ENCODE data around the gene ZBTB39. TPM values are rescaled to one million over a fixed set of nuclear protein-coding genes. Genes with fewer than 3 reads are reported as not detected.

Gene ZBTB39
- total RNA-seq, 4 donors from 2014 or later, result 3.2 to 9.1 (median 5.5) TPM

GRCh38 chr12:57044889-57045288 lies 38.5 kb upstream of the ZBTB39 start:
- DNase-seq, result no peak
- H3K27me3 ChIP-seq, result no peaks in the 10 kb centered on the region
- H3K4me3 ChIP-seq, result no peak overlapping the region
- peaks cover 0 to 67% (median 0%) of the 10 kb centered on the region in 3 donors for H3K36me3 ChIP-seq
- no peaks in the 10 kb centered on the region for H3K9me3 ChIP-seq
- no peak overlapping the region for H3K27ac ChIP-seq
- no peak for TF ChIP-seq CTCF (IDR thresholded peaks at IDR 0.05)
- TF ChIP-seq POLR2A (IDR thresholded peaks at IDR 0.05), result no peak
- peaks cover 0 to 22% (median 3%) of the 10 kb centered on the region in 4 donors for H3K4me1 ChIP-seq

GRCh38 chr12:57044468-57044867 lies 38.1 kb upstream of the ZBTB39 start:
- peaks cover 0 to 70% (median 0%) of the 10 kb centered on the region in 3 donors for H3K36me3 ChIP-seq
- no peak for DNase-seq
- no peak for TF ChIP-seq CTCF (IDR thresholded peaks at IDR 0.05)
- TF ChIP-seq POLR2A (IDR thresholded peaks at IDR 0.05), result no peak
- no peaks in the 10 kb centered on the region for H3K9me3 ChIP-seq
- no peak overlapping the region for H3K4me3 ChIP-seq
- peaks cover 0 to 22% (median 3%) of the 10 kb centered on the region in 4 donors for H3K4me1 ChIP-seq
- H3K27me3 ChIP-seq, result no peaks in the 10 kb centered on the region
- H3K27ac ChIP-seq, result no peak overlapping the region

GRCh38 chr12:57042695-57043094 lies 36.3 kb upstream of the ZBTB39 start:
- Histone ChIP-seq H3K4me3 (no peak overlapping the region), H3K4me1 (peaks cover 0 to 17% (median 2%) of the 10 kb centered on the region in 4 donors), H3K9me3 (no peaks in the 10 kb centered on the region), H3K27me3 (no peaks in the 10 kb centered on the region), H3K36me3 (peaks cover 0 to 87% (median 0%) of the 10 kb centered on the region in 3 donors), H3K27ac (no peak overlapping the region)
- TF ChIP-seq POLR2A (IDR thresholded peaks at IDR 0.05) (no peak), CTCF (IDR thresholded peaks at IDR 0.05) (no peak)
- no peak for DNase-seq

- no peak for DNase-seq
- Histone ChIP-seq H3K27ac (no peak overlapping the region), H3K4me1 (no peaks in the 10 kb centered on the region), H3K9me3 (no peaks in the 10 kb centered on the region), H3K36me3 (peaks cover 0 to 89% (median 0%) of the 10 kb centered on the region in 3 donors), H3K27me3 (no peaks in the 10 kb centered on the region), H3K4me3 (no peak overlapping the region)
- TF ChIP-seq POLR2A (IDR thresholded peaks at IDR 0.05), result no peak
Observed at GRCh38 chr12:57040750-57041149, 34.4 kb upstream of the ZBTB39 start.

- no peaks in the 10 kb centered on the region for H3K4me1 ChIP-seq
- no peak for DNase-seq
- H3K4me3 ChIP-seq, result no peak overlapping the region
- TF ChIP-seq POLR2A (IDR thresholded peaks at IDR 0.05), result no peak
- TF ChIP-seq CTCF (IDR thresholded peaks at IDR 0.05), result no peak
- H3K36me3 ChIP-seq, result peaks cover 0 to 90% (median 0%) of the 10 kb centered on the region in 3 donors
- H3K27me3 ChIP-seq, result no peaks in the 10 kb centered on the region
- H3K27ac ChIP-seq, result no peak overlapping the region
- no peaks in the 10 kb centered on the region for H3K9me3 ChIP-seq
Observed at GRCh38 chr12:57040211-57040610, 33.9 kb upstream of the ZBTB39 start.

- DNase-seq, result no peak
Observed at GRCh38 chr12:57039016-57039798, 32.9 kb upstream of the ZBTB39 start.

More at GRCh38 chr12:57039016-57039798, 32.9 kb upstream of the ZBTB39 start:
- Histone ChIP-seq H3K27me3 (no peaks in the 10 kb centered on the region), H3K9me3 (no peaks in the 10 kb centered on the region), H3K4me1 (no peaks in the 10 kb centered on the region), H3K4me3 (no peak overlapping the region), H3K36me3 (peaks cover 0 to 88% (median 0%) of the 10 kb centered on the region in 3 donors), H3K27ac (no peak overlapping the region)
- TF ChIP-seq POLR2A (IDR thresholded peaks at IDR 0.05) (no peak), CTCF (IDR thresholded peaks at IDR 0.05) (no peak)

All from Peyer's patch (tissue), 4 donors.